Vagina (tissue), 2 donors: ENCODE results near the gene RIN2.

Experiments used
- CTCF ChIP-seq, 3 experiments: fragments of 450-650 bp in 2 of 3; fragments of 200-600 bp in 1 of 3; sonication (generic) in 1 of 3; IDR thresholded peaks; one replicate each; pipeline ENCODE4 v1.5.1; 2017 to 2019; ENCODE audit warnings: antibody characterized with exemption in 3 of 3, mild to moderate bottlenecking in 2 of 3, moderate library complexity in 2 of 3
- POLR2A ChIP-seq, 2 donors: fragments of 450-650 bp; IDR thresholded peaks; one replicate each; pipeline ENCODE4 v1.6.1; 2017; ENCODE audit warnings: antibody characterized with exemption in 2 of 2, mild to moderate bottlenecking in 2 of 2, moderate library complexity in 2 of 2
- POLR2AphosphoS5 ChIP-seq, 2 donors: sonication (generic); formaldehyde crosslinking; IDR thresholded peaks; one replicate each; pipeline ENCODE4 v1.9.0; 2017; ENCODE audit warnings: antibody characterized with exemption in 2 of 2, mild to moderate bottlenecking in 2 of 2, low read depth in 1 of 2; ENCODE audit not compliant: insufficient read depth in 1 of 2

GRCh38 chr20:19777981-19778380, 19.9 kb downstream of the RIN2 start:
- TF ChIP-seq POLR2AphosphoS5 (IDR thresholded peaks at IDR 0.05; ENCODE audit: insufficient read depth in 1 of 2, low read depth in 1 of 2) (no peak), CTCF (IDR thresholded peaks at IDR 0.05) (no peak), POLR2A (IDR thresholded peaks at IDR 0.05) (no peak)
